Hindlimb muscle (tissue), 1 donor: ENCODE measurements around the gene TMEM225B. TPM values are rescaled to one million over a fixed set of nuclear protein-coding genes. Genes with fewer than 3 reads are reported as not detected.
"Not testable (repeated sequence)": the region's sequence is repeated elsewhere in the genome, so short reads cannot be mapped to it uniquely, and the experiment has no call there.

ENCODE experiments used
- DNase-seq: peaks from one replicate; pipeline ENCODE4 v3.0.0-alpha.2; 2013
- polyA plus RNA-seq: library from polyadenylated mRNA; unstranded; fragments of 120-200 nt; gene quantifications from one replicate; pipeline ENCODE4 v1.2.1, GENCODE V29; 2013; ENCODE audit not compliant: insufficient read length

The TMEM225B gene
- polyA plus RNA-seq, 1 donor, result 0.94 TPM

DNA sequence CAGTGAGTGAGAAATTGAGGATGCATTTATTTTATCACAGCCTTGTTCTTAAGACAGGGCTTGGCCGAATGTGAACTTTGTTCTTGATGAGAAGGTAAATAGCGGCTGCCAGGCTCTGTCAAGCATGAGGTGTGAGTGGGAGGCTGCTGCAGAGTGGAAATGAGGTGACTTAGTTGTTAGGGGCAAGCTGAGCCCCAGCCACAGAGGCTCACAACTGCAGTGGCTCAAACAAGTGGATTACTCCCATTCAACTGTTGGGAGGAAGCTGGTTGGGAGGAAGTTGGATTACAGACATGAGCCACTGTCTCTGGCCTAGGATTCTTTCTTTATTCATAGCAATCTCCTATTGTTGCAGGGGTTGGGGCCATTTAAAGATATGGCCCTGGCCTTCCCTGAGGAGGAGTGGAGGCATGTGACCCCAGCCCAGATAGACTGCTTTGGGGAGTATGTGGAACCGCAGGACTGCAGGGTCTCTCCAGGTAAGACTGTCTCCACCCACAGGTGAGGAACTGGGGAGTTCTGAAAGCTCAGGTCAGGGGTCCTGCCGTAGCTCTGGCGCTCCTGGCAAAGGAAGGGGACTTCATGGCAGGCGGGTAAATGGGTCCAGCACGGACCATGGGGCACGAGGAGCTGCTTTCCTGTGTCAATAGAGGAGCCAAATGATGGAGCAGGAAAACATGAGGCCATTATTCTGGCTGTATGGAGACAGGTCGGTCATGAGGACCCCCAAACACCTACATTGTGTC is 25.8 kb downstream of the TMEM225B start:
- DNase-seq, result no peak

DNA sequence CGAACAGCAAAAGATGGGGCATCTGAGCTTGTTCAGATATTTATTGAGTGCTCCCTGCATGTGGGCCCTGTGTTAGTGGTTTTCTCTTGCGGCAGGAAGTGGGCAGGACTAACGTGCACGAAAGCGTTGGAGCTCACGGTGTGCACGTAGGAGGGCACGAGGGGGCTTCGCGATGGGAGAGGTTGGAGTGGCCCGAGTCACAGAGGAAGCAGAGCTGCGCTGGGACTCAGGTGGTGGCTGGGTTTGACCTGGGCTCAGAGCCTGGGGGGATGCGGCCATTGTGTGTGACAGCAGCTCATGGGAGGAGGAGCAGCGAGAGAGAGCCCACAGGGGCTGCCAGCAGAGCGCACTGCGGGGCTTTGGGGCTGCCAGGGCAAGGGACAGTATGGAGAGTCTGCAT is 26.4 kb downstream of the TMEM225B start:
- no peak for DNase-seq

DNA sequence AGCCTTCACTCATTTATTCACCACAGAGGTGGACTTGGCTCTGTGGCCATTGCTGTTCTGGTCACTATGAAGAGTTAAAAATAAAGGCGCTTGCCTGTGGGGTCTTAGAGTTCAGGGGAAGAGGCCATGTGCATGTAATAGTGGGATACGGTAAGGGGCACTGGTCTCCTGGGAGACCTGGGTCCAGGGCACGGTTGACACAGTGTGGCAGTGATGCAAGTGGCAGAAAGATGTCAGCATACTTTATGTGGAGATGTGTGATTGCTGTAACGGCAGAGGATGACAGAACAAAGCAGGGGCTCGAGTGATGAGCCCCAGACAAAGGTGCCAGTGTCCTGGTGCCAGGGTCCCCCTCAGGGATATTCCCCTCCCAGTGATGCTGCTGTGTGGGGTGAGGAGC is 27.3 kb downstream of the TMEM225B start:
- no peak for DNase-seq

DNA sequence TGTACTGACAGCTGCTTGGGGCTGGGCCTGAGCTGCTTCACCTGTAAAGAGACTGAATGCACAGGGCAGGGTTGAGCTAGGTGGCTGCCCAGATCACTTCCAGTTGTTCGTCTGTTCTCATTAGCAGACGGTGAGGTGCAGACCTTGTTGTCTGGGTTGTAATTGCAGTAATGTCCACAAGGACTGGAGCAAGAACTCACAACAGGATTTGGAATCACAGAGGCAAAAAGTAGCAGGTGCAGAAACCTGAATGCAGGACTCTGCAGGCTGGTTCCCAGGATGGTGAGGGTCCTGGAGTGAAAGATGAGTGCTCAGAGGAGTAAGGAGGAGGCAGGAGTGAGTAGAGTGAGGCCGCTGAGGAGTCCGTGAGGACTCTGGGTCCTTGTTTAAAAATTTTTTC is 27.9 kb downstream of the TMEM225B start:
- no peak for DNase-seq

DNA sequence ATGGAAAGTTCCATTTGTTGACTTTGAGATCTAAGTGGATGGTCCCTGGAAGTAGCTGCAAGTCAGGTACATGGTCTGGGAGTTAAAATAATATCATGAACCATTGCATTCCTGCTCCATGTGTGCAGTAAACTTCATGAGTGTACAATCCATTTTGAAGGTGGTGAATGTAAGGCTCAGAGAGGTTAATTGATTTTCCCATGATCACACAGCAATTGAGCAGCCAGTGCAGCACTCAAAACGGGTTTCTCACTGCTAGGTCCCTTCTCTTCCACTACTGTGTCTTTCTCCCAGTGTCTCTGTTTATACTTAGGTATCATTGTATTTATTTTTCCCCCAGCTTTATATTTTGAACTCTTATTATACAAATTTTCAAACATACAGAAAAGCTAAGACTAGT is 28.6 kb downstream of the TMEM225B start:
- DNase-seq, result no peak

DNA sequence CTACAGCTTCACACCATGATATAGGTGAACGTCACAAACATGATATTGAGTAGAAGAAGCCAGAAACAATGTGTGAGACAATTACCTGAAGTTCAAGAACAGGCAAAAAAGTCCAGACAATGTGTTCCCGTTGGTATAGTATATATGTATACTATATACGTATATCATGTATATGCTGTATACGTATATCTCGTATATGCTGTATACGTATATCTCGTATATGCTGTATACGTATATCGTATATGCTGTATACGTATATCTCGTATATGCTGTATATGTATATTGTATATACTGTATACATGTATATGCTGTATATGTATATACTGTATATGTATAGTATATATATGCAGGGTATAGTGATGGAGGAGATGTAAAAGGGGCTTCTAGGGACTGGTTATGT is 29.4 kb downstream of the TMEM225B start:
- no peak for DNase-seq

DNA sequence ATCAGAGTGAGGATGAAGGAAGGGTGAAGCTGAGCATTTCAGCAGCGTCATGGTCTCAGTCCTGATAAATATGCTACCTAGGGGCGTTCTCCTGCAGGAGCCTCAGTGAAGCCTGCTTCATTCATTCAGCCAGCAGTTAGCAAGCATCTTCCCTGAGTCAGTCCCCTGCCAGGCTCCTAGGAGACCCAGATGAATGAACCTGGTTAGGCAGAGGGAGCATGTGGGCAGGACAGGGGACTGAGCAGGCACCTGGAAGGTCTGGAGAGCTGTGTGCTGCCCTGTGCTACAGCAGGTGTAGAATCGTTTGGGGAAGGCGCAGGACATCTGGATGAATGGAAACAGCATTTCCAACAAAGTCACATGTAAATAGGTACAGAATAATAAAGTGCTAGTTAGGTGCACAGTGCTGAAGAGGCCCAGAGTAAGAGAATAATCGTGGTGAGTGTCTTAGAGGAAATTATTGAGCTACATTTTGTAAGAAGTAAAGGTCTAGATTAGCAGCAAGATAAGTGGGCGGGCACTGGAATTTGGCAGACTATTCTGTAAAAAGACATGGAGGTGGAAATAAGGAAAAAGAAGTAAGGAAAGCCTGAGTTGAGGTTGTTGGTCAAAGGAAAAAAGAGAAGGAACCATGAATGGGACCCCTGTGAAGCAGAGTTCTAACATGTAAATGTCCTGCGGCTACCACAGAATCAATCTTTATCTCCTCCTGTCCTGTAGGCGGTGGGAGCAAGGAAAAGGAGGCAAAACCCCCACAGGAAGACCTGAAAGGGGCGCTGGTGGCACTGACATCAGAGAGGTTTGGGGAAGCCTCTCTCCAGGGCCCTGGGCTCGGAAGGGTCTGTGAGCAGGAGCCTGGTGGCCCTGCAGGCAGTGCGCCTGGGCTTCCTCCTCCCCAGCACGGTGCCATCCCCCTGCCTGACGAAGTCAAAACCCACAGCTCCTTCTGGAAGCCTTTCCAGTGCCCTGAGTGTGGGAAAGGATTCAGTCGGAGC is 30.7 kb downstream of the TMEM225B start:
- DNase-seq, result no peak

DNA sequence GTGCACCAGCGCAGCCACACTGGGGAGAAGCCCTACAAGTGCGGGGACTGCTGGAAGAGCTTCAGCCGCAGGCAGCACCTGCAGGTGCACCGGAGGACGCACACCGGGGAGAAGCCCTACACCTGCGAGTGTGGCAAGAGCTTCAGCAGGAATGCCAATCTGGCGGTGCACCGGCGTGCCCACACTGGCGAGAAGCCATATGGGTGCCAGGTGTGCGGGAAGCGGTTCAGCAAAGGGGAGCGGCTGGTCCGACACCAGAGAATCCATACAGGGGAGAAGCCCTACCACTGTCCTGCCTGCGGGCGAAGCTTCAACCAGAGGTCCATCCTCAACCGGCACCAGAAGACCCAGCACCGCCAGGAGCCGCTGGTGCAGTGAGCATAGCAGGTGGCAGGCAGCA is 31.6 kb downstream of the TMEM225B start:
- DNase-seq, result no peak

DNA sequence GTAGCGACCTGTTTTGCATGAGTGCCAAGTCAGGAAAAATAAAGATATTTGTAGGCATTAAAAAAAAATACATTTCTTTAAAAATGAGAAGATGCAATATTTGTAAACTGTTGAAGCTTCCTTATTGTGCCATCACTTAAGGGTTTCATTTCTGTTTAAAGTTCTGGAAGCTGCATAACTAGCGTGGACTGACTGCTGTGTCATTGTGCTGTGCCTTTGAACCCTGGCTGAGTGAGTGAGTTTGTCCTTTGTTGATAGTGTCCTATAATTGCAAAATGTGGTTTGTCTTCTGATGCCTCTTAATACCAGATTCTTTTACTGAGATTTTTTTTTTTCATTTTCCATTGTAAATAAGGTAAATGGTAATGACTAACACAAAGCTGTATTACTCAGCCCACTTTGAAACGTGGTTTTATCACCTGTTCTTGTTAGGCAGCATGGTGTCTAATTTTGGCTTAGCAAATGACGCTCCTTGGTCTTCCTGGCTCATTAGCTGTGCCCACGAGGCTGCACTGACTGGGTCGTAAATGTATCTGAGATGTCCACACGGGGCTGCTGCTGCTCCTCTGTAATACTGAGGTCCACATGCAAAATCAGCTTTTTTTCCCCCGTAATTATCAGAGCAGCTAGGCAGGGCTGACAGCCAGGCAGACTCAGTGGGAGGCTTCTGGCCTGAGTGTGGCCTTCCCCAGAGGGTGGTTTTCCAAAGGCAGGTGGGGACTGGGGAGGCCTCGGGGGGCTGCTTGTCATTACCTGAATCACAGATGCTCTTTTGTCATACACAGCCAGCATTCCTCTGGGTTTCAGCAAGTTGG is 33.4 kb downstream of the TMEM225B start:
- no peak for DNase-seq

DNA sequence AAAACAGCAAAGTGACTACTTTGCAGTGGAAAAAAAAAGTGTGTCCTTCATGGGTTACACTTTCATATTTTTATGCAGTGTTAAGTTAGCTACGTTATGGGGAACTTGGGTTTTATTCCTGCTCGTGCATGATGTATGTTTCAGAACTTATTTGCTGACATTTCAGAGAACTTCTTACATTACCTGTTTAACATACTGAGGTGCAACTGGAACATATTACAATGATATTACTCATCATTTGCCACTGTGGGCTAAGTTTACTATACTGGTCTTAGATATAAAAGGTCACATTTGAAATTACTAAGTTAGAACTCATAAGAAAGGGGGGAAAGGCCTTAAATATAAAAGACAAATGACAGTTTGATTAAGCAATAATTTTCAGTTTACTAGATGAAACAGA is 39.3 kb downstream of the TMEM225B start:
- not testable (repeated sequence) for DNase-seq

DNA sequence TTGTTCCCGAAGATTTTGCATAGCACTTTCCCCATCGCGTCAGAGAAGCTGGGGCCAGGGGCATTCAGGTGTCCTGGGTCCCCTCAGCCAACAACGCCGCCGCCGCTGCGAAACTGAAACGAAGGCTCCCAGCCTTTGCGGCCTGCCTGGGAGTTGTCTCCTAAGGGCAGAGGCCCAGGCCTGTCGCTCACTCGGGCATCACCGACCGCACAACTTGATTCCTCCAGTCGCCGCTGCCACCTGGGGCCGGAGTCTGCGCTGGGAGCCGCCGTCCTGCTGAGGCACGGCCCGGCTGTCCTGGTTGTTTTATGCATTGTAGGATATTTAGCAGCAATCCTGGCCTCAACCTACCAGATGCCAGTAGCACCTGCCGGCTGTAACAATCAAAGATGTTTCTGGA is 40.7 kb downstream of the TMEM225B start:
- no peak for DNase-seq

DNA sequence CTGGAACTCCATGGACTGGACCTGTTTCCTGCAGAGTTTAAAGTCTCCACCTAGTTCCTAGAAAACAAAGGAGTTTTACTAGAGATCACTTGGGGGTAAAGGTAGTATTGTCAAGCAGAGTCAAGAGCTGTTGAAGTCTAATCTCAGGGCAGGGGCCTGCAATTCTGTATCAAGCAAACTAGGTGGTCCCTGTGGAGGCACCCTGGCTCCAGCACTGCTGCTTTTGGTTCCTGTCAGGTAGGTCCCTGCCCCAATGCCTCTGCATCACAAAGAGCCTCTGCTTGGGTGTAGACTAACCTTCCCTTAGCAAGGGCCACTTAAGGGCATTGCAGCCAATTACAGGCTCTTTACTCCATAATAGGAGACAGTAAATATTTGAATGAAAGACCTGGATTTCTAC is 41.2 kb downstream of the TMEM225B start:
- DNase-seq, result no peak

DNA sequence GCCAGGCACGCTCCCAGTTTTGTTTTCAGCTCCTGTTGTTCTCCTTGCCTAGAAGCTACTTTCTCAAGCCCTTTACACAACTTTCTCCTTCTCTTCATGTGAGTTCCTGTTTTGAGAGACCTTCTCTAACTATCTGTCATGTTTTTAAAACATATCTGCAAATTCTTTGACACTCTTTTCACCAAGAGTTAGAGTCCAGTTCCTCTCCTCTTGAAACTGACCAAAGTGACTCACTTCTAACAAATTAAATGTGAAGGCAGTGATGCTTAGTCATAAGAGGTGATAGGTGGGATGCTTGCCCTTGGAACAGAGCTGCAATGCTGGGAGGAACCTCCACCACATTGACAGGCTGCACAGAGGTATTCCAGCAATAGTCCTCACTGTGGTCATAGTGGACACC is 44.0 kb downstream of the TMEM225B start:
- no peak for DNase-seq

DNA sequence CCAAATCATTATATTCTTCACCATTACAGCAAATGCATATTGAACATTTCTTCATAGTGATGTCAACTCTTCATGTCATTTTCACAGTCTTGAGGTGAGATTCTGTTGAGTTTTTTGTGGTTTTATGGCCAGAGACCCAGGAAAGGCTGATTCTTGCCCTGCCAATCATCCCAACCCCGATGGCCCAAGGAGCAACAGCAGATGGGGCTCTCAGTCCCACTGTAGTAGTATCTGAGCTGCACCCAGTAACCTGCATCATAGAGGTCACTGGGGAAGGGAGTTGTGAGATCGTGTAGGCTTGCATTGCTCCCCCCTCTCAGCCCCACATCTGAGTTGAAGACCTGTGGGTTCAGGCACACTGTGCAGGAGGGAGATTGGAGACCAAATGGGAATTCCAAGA is 45.4 kb downstream of the TMEM225B start:
- DNase-seq, result no peak

DNA sequence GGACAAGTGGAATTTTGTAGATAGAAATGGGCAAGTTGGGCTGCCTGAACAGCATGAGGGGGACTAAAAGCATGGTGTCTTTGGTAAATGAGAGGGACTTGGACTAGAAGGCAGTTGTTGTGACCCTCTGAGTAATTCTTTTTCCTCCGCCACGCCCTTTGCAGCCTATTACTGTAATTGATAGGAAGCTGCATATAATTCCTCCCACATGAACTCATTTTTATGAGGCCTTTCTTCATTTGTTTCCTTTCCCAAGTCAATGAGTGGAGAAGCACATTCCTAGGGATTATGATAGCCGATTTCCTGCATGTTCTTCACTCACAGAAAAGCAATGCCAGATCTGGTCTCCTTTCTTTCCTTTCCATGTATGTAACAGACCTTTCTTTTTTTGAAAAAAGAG is 46.4 kb downstream of the TMEM225B start:
- DNase-seq, result no peak

DNA sequence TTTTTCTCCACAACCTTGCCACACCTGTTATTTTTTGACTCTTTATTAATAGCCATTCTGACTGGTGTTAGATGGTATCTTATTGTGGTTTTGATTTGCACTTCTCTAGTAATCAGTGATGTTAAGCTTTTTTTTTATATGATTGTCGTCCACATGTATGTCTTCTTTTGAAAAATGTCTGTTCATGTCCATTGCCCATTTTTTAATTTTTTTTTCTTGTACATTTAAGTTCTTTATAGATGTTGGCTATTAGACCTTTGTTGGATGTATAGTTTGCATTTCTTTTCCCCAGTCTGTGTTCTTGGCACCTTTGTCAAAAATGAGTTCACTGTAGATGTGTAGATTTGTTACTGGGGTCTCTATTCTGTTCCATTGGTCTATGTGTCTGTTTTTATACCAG is 47.5 kb downstream of the TMEM225B start:
- DNase-seq, result no peak

DNA sequence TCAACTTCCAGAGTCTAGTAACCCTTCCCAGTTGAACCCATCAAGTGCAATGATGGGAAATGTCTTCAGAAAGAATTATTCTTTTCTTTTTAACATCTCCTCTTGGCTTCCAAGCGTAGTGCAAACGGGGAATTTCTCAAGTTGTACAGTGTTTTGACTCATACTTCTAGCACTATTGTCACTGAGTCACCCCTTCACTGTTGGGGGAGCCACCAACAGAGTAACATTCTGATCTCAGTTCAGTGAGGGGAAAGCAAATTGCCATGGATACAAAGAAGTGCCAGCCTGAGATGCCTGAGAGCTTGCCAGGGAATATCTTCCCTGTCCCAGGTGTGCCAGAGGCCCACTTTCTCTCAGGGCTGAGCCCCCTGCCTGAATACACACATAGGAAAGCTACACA is 50.8 kb downstream of the TMEM225B start:
- no peak for DNase-seq

DNA sequence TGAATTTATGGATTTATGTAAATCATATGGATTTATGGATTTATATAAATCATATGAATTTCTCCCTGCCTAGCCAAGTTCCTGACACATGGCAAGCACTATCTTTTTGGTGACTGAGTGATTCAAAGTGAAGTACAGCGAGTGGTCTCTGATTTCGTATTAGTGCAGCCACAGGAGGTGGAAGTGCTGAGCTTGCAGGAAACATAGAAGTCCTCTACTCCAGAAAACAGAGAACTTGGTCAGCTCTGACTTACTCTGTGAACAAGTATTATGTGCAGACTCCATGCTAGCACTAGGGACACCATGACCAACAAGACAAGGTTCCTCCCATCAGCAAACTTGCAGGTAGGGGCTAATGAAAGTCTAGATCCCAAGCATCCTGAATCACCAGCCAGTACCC is 53.2 kb downstream of the TMEM225B start:
- DNase-seq, result no peak

DNA sequence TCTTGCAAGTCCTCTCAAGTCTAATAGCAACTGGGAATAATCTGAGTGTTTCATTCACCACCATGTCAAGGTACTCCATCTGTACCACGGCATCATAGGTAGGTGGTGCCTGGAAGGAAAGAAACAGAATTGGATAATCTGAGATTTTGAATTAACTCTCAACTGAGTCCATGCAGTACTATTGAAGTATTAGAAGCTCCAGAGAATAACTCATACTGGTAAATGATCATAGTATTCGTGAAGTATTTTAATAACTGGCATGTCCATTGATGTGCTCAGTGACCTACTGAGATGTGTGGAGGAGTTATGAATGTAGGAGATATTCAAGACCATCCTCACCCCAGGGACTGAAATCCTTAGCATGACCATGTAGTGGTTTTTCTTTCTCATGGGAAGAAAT is 54.6 kb downstream of the TMEM225B start:
- no peak for DNase-seq

DNA sequence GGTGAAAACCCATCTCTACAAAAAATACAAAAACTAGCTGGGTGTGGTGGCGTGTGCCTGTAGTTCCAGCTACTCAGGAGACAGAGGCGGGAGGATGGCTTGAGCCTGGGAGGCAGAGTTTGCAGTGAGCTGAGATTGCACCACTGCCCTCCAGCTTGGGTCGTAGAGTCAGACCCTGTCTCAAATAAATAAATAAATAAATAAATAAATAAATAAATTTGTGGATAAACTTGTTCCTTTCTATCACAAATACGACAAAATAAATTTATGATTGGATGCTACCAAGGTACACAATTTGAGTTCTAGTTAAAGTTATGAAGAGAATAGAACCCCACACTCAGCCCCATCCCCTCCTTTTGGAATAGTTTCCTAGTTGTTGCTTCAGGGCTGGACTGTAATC is 55.2 kb downstream of the TMEM225B start:
- DNase-seq, result not testable (repeated sequence)

DNA sequence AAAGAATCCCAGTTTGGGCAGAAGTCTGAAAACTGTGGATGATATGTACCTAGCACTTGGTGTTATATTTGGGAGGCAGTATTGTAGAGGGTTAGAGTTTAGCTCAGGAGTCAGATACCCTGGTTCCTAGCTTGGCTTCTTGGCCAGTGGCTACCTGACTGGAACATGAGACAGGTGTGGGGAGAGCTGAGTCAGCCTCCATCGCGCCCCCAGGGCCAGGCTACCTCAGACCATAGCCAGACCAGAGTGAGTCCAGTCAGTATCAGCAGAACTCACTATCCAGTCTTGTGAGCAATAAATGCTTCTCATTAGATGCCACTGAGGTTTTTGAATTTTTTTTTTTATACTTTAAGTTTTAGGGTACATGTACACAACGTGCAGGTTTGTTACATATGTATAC is 55.7 kb downstream of the TMEM225B start:
- DNase-seq, result no peak

DNA sequence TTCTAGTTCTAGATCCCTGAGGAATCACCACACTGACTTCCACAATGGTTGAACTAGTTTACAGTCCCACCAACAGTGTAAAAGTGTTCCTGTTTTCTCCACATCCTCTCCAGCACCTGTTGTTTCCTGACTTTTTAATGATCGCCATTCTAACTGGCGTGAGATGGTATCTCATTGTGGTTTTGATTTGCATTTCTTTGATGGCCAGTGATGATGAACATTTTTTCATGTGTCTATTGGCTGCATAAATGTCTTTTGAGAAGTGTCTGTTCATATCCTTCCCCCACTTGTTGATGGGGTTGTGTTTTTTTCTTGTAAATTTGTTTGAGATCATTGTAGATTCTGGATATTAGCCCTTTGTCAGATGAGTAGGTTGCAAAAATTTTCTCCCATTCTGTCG is 56.6 kb downstream of the TMEM225B start:
- DNase-seq, result not testable (repeated sequence)

DNA sequence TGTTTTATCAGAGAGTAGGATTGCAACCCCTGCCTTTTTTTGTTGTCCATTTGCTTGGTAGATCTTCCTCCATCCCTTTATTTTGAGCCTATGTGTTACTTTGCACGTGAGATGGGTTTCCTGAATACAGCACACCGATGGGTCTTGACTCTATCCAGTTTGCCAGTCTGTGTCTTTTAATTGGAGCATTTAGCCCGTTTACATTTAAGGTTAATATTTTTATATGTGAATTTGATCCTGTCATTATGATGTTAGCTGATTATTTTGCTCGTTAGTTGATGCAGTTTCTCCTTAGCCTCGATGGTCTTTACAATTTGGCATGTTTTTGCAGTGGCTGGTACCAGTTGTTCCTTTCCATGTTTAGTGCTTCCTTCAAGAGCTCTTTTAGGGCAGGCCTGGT is 59.8 kb downstream of the TMEM225B start:
- DNase-seq, result not testable (repeated sequence)
